Myocyte (in vitro differentiated cells): ENCODE data around the gene PEX12. TPM values are rescaled to one million over a fixed set of nuclear protein-coding genes. Genes with fewer than 3 reads are reported as not detected.
"Not testable (repeated sequence)": the region's sequence is repeated elsewhere in the genome, so short reads cannot be mapped to it uniquely, and the experiment has no call there.

Experiments used
- DNase-seq: peaks from one replicate; pipeline ENCODE4 v3.0.0-alpha.2; 2012; ENCODE audit warnings: low read depth
- total RNA-seq: library from RNA; depleted of rRNA; stranded (reverse); fragments of >200 nt; gene quantifications from 2 replicates; pipeline ENCODE4 v1.2.3, GENCODE V29; 2014

Gene PEX12
- total RNA-seq, 1 donor from 2014 or later = 12.4 TPM

DNA sequence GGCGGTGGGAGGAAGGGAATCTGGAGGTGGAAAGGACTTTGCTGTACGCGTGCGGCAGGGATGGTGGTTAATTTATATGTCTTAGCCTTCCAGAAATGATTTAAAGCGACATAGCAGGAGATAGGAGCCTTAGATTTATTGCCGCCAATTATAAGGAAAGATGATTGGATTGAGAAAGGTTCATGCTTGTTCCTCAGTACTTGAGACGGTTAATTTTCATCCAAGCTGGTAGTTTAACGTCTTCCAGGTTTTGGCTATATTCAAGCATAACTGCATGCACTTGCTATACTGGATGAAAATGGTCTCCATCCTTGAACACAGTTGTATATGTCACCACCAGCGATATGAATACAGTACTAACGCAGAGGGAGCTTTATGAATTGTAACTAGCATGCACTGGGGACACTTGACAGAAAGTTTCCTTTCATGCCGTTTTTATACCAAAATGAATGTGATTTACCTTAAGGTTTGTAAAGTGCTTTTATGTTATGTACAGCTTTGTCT is 610 bp upstream of the PEX12 start:
- no peak for DNase-seq

GRCh38 chr17:35577830-35578196 is 558 bp downstream of the PEX12 start:
- DNase-seq = peak; percentile 59

DNA sequence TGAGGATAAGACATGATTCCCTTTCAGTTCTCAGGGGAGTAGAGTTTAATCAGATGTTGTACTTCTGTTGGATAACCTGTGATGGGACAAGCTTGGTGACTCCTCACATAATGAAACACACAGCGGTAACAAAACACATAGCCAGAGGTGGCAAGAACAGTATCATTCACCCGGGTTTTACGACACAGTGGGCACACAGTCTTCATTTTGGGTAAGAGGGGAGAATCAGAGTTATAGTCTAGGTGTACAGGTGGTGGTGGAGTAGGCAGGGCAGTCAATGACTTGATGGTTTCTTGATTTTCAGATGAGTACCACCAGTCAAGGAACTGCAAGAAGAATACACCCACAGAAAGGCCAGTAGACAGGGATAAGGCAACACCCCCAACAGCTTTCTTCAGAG is 2.6 kb downstream of the PEX12 start:
- DNase-seq = no peak

DNA sequence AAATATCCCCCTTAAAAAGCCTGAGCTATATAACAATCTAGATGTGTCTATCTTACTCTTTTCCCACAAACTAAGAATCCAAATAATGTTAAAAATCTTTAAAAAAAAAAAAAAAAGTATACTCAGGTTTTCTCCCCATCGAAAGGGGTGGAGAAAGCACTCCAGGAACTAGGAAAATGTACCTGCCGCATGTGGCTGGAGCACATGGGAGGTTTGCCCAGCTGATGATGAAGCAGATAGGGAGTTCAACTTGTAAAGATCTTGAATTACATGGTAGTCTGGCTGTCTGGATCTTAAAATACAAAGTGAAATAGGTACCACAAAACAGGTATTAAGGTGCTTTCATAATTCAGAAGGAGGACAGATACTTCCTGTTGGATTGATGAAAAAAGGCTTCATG is 9.0 kb downstream of the PEX12 start:
- DNase-seq = no peak

GRCh38 chr17:35568561-35568960 is 9.8 kb downstream of the PEX12 start:
- DNase-seq = peak; percentile 31

- DNase-seq = no peak
Measured at GRCh38 chr17:35566968-35567367, 11.4 kb downstream of the PEX12 start.

GRCh38 chr17:35563181-35563580 is 15.2 kb downstream of the PEX12 start:
- not testable (repeated sequence) for DNase-seq

GRCh38 chr17:35560703-35561102 is 17.7 kb downstream of the PEX12 start, which contains the start of gene SLFN14:
Gene SLFN14 (minus strand): TSS chr17:35560819. CDS start chr17:35558062, 2,757 bp downstream.
- DNase-seq = no peak

DNA sequence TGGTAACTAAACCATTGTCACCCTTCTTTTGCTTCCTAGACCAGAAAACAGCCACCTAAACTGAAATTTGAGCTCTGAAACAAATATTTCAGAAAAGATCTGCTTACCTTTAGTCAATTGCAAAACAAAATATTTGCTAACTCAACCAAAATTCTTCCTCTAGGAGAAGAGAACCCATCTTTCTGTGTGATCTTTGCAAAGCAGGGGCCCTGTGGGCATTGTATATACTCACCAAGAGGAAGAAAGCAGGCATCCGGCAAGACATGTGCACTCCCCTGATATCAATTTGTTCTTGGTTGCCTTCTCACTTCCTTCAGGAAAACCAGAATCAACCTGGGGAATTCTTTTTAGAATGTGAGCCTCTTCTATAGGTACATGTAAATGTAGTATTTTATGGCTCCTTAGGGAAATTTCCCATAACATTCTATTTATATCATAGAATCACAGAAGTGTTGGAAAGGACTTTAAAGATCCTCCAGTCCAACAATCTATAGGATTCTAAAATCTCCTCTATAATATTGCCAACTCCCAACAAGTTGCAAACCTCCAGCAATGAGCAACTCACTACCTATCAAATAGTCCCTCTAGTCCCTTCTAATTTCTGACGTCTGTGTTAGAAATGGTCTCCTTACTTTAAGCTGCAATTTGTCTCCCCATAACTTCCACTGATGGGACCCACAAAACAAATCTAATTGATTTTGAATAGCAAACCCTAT is 18.7 kb downstream of the PEX12 start:
- no peak for DNase-seq

DNA sequence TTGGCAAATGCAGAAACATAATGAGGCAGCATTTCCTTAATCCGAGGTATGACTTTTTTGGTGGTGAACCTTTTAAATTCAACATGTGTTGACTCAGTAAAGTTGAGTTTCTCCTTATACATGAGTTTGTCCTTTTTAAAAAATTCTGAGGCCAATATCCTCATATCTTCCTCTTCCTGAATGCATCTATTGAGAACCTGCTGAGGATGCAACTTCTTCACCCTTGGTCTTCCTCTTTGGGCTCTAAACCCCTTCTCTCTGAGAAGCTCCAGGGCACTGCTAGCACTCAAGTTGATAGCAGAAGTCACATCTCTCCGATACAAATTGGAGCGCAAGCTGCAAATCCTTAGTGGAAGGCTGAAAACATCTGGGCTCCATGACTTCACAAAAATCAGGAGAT is 21.0 kb downstream of the PEX12 start:
- DNase-seq = no peak

GRCh38 chr17:35555691-35556090 is 22.7 kb downstream of the PEX12 start:
- DNase-seq = no peak

GRCh38 chr17:35554668-35555067 is 23.7 kb downstream of the PEX12 start:
- DNase-seq = no peak

DNA sequence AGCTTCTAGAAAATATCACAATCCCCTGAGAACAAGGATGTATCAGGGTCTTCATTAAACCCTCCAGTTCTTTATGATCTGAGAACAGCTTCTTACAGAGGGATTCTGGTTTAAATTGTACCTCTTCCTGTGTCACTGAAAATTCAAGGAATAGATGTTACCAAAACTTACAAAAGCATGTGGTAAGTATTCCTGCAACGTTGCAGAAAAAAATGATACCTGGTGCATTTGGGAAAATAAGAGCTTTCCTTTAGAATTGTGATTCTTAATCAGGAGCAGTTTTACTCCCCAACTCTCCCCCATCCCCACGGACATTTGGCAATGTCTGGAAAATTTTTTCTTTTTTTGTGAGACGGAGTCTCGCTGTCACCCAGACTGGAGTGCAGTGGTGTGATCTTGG is 25.1 kb downstream of the PEX12 start:
- no peak for DNase-seq

DNA sequence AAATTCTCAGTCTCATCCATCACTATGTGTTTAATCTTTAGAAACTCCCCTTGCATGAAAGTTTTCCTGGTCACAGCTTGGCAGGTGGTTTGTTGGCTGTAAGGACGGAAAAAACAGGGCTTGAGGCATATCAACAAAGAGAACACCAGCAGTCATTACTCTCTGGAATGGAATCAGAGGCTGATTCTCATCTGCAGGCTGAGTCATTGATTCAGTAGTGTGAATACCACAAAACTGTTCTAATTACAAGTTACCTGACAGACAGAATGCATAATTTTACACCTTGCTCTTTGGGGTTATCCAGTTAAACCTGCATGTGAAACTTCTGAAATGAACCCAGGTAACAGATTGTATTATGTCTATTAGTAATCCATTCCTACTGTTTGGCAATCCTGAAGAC is 29.4 kb downstream of the PEX12 start:
- DNase-seq = no peak

DNA sequence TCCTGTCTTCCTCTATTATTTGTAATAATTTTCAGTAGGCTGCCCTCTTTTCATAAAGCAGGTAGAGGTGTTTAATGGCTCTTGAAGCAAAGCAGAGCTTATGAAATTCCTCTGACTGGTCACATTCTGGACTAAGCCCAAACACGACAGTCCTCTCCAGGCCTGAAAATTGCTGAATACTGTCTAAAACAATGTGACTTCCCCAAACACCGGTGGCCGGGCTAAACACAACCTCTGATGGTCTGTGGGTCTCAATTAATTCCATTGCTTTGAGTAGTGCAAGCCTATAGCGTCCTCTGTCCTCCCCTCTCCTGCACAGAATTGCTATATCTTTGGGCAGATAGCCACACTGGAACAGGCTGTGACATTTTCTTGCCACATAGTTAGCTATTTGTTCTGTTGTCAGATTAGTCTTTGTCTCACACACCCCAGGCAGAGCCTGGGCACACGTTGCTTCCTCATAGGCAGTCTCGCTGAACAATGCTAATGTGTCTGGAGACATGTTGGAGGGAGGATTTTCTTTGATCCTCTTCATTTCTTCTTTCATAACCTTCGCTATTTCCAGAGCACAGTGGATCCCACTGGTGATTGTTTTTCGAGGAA is 30.1 kb downstream of the PEX12 start:
- DNase-seq = no peak

GRCh38 chr17:35546487-35546886 is 31.9 kb downstream of the PEX12 start:
- no peak for DNase-seq

- no peak for DNase-seq
Measured at GRCh38 chr17:35545150-35545549, 33.2 kb downstream of the PEX12 start.

GRCh38 chr17:35543856-35544255 is 34.5 kb downstream of the PEX12 start:
- no peak for DNase-seq

- no peak for DNase-seq
Measured at GRCh38 chr17:35542990-35543389, 35.4 kb downstream of the PEX12 start.

GRCh38 chr17:35541434-35541833 is 36.9 kb downstream of the PEX12 start:
- no peak for DNase-seq

DNA sequence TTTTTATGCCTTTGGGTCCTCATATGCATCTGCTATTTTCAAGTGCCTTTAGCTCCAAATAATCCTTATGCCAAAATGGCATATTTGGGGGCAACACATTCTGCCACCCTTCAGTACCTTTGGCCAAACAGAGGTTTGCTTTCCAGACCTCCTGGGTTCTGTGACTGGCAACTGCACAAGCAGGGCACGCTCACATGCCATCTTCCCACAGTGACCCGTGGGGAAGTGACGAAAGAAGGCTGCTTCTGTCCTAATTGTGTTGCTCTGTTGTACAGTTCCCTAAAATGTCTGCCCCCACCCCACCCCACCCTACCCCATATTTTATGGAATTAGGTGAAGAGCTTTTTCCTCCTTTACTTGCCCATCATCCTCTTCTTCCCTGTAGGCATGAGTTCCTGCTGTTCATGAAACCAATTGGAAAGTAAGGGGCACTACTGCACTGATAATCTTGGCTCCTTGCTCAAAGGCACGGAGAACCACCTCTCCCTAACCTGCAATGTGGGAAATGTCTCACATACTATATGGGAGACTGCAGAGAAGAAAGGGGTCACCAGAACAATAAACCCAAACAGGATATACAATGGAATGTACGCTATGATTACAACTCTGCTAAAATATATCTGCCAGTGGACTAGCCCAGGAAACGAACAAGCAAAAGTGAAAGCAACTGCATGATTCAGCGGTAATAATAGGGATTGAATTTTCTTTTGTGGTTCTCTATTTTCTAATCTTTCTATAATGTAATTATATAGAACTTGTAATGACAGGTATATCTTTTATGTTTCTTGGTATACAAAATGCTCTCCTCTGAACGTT is 37.6 kb downstream of the PEX12 start:
- peak; percentile 35 for DNase-seq

DNA sequence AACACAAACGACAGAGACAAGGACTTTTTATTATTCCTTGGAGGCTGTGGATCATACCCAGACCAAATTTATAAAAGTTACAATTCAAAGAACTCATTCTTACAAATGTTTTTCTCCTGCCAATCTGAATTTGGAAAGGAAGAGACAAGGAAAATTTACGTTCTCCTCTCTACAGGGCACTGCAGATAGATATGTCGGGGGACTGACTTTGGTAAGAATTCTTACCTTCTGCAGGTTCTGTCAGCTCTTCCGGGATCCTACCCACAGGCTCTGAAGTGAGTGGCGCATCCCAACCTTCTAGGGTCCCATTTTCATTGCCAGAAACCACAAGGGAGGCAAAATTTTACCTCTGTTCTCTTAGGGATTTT is 38.7 kb downstream of the PEX12 start:
- DNase-seq = no peak
